ENCODE measurements around the gene SRPK1. TPM values are rescaled to one million over a fixed set of nuclear protein-coding genes. Genes with fewer than 3 reads are reported as not detected.

Gene SRPK1
- total RNA-seq, 1 experiment from 2014 or later: 89.4 TPM

DNA sequence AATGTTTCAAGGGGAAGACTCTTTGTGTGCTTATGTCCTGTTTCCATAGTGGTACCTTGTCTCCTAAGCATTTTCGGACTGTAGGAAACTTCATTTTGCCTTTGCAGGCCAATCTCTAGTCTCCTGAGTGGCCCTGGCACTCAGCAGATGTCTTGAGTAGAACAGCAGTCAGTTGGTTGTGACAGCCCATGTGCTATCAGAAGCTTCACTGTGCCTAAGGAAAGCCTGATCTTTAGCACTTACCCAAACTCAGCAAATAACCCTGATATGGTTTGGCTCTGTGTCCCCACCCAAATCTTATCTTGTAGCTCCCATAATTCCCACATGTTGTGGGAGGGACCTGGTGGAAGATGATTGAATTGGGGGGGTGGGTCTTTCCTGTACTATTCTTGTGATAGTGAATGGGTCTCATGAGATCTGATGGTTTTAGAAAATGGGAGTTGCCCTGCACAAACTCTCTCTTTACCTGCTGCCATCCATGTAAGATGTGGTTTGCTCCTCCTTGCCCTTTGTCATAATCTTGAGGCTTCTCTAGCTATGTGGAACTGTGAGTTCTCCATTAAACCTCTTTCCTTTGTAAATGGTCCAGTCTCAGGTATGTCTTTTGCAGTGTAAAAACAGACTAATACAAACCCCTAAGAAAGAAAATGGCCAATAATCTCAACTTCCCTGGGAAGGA lies 15.9 kb upstream of the SRPK1 start:
- no peaks in the 10 kb centered on the region for H3K79me2 ChIP-seq (ENCODE audit: insufficient read depth, low read length)
- DNase-seq (ENCODE audit: low read depth, low spot score): no peak
- no peaks in the 10 kb centered on the region for H3K9me2 ChIP-seq (ENCODE audit: insufficient read depth)
- ATAC-seq: no peak
- intact Hi-C loops (cut with micrococcal nuclease): no loop called here
- H4K20me1 ChIP-seq (ENCODE audit: insufficient read depth): no peaks in the 10 kb centered on the region
- H3K36me3 ChIP-seq (ENCODE audit: control insufficient read depth in 1 of 2, insufficient read depth in 2 of 2, low read length in 2 of 2): no peaks in the 10 kb centered on the region
- H3K4me2 ChIP-seq (ENCODE audit: low read length): no peak overlapping the region
- H2AFZ ChIP-seq (ENCODE audit: low read depth, low read length, poor library complexity, severe bottlenecking): no peak overlapping the region
- no peak for TF ChIP-seq JUND (IDR thresholded peaks at IDR 0.05)
- no peak for TF ChIP-seq SP1 (IDR thresholded peaks at IDR 0.05; ENCODE audit: low read depth)
- TF ChIP-seq, protein P1, sequence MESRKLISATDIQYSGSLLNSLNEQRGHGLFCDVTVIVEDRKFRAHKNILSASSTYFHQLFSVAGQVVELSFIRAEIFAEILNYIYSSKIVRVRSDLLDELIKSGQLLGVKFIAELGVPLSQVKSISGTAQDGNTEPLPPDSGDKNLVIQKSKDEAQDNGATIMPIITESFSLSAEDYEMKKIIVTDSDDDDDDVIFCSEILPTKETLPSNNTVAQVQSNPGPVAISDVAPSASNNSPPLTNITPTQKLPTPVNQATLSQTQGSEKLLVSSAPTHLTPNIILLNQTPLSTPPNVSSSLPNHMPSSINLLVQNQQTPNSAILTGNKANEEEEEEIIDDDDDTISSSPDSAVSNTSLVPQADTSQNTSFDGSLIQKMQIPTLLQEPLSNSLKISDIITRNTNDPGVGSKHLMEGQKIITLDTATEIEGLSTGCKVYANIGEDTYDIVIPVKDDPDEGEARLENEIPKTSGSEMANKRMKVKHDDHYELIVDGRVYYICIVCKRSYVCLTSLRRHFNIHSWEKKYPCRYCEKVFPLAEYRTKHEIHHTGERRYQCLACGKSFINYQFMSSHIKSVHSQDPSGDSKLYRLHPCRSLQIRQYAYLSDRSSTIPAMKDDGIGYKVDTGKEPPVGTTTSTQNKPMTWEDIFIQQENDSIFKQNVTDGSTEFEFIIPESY (IDR thresholded peaks at IDR 0.05; ENCODE audit: extremely low read depth, insufficient replicate concordance, low read length): no peak
- H3K4me3 ChIP-seq (replicated peaks in 1 of 2; ENCODE audit: low read depth in 1 of 2, low read length in 2 of 2): no peak overlapping the region
- ChIA-PET POLR2A (no interaction called here), RAD21 (ENCODE audit: low non-redundant PET in 1 of 2, low total read pairs in 2 of 2, uncharacterized antibody in 2 of 2, unreplicated experiment in 2 of 2) (no interaction called here), CTCF (no interaction called here)
- no peak overlapping the region for H3K27ac ChIP-seq (ENCODE audit: low read depth, low read length)
- H3K27me3 ChIP-seq (ENCODE audit: insufficient read depth, low read length): no peaks in the 10 kb centered on the region
- H3K9me3 ChIP-seq (ENCODE audit: control insufficient read depth in 1 of 2, insufficient read depth in 1 of 2, low read depth in 1 of 2, low read length in 2 of 2): no peaks in the 10 kb centered on the region; a peak in 1 of 4 replicates
- no peak overlapping the region for H3K9ac ChIP-seq (ENCODE audit: low read length)
- H3K4me1 ChIP-seq (ENCODE audit: control insufficient read depth in 1 of 2, insufficient read depth in 2 of 2, low read length in 2 of 2): no peaks in the 10 kb centered on the region
- no TSS peak for BruUV-seq (replicated peaks)

DNA sequence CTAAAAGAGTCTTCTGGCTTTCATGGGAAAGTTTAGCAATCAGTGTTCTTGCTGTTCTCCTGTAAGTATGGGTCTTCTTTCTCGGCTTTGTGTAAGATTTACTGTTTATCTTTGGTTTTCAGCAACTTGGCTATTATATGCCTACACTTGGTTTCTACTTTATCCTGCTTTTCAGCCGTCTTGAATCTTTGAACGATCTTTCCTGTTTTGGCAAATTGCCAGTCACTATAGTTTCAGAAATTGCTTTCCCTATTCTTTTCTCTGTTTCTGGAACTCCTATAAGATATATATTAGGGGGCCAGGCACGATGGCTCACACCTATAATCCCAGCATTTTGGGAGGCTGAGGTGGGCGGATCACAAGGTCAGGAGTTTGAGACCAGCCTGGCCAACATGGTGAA lies 14.6 kb upstream of the SRPK1 start:
- no TSS peak for BruUV-seq (replicated peaks)
- DNase-seq (ENCODE audit: low read depth, low spot score): no peak
- H3K27me3 ChIP-seq (ENCODE audit: insufficient read depth, low read length): no peaks in the 10 kb centered on the region
- no peak overlapping the region for H2AFZ ChIP-seq (ENCODE audit: low read depth, low read length, poor library complexity, severe bottlenecking)
- intact Hi-C loops (cut with micrococcal nuclease): no loop called here
- no peak overlapping the region for H3K27ac ChIP-seq (ENCODE audit: low read depth, low read length)
- H3K9me2 ChIP-seq (ENCODE audit: insufficient read depth): no peaks in the 10 kb centered on the region
- ChIA-PET CTCF (no interaction called here), POLR2A (no interaction called here), RAD21 (ENCODE audit: low non-redundant PET in 1 of 2, low total read pairs in 2 of 2, uncharacterized antibody in 2 of 2, unreplicated experiment in 2 of 2) (no interaction called here)
- H3K4me2 ChIP-seq (ENCODE audit: low read length): no peak overlapping the region
- no peaks in the 10 kb centered on the region for H3K4me1 ChIP-seq (ENCODE audit: control insufficient read depth in 1 of 2, insufficient read depth in 2 of 2, low read length in 2 of 2)
- no peaks in the 10 kb centered on the region; a peak in 1 of 4 replicates for H3K9me3 ChIP-seq (ENCODE audit: control insufficient read depth in 1 of 2, insufficient read depth in 1 of 2, low read depth in 1 of 2, low read length in 2 of 2)
- TF ChIP-seq, protein P1 (IDR thresholded peaks at IDR 0.05; ENCODE audit: extremely low read depth, insufficient replicate concordance, low read length): no peak
- TF ChIP-seq TCF7L2 (IDR thresholded peaks at IDR 0.05; ENCODE audit: borderline replicate concordance, extremely low read depth, insufficient read depth, insufficient read length) (no peak), YY1 (IDR thresholded peaks at IDR 0.05; ENCODE audit: extremely low read depth, insufficient replicate concordance, low read depth, low read length) (no peak), ZNF274 (IDR thresholded peaks at IDR 0.05; ENCODE audit: low read depth, low read length) (no peak), SRF (IDR thresholded peaks at IDR 0.05; ENCODE audit: low read depth) (no peak), ELF1 (IDR thresholded peaks at IDR 0.05; ENCODE audit: borderline replicate concordance, low read depth) (no peak), JUND (IDR thresholded peaks at IDR 0.05) (no peak), SIN3A (IDR thresholded peaks at IDR 0.05; ENCODE audit: low read depth) (no peak)
- TF ChIP-seq, protein P2, sequence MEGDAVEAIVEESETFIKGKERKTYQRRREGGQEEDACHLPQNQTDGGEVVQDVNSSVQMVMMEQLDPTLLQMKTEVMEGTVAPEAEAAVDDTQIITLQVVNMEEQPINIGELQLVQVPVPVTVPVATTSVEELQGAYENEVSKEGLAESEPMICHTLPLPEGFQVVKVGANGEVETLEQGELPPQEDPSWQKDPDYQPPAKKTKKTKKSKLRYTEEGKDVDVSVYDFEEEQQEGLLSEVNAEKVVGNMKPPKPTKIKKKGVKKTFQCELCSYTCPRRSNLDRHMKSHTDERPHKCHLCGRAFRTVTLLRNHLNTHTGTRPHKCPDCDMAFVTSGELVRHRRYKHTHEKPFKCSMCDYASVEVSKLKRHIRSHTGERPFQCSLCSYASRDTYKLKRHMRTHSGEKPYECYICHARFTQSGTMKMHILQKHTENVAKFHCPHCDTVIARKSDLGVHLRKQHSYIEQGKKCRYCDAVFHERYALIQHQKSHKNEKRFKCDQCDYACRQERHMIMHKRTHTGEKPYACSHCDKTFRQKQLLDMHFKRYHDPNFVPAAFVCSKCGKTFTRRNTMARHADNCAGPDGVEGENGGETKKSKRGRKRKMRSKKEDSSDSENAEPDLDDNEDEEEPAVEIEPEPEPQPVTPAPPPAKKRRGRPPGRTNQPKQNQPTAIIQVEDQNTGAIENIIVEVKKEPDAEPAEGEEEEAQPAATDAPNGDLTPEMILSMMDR (IDR thresholded peaks at IDR 0.05 in 2 of 3, conservative IDR thresholded peaks at IDR 0.05 in 1 of 3; ENCODE audit: borderline replicate concordance in 1 of 3, insufficient read depth in 1 of 3, low read depth in 2 of 3, low read length in 2 of 3): no peak
- TF ChIP-seq, protein P3, sequence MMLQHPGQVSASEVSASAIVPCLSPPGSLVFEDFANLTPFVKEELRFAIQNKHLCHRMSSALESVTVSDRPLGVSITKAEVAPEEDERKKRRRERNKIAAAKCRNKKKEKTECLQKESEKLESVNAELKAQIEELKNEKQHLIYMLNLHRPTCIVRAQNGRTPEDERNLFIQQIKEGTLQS (IDR thresholded peaks at IDR 0.05): no peak
- TF ChIP-seq, protein P4, sequence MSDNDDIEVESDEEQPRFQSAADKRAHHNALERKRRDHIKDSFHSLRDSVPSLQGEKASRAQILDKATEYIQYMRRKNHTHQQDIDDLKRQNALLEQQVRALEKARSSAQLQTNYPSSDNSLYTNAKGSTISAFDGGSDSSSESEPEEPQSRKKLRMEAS (IDR thresholded peaks at IDR 0.05): no peak
- H3K9ac ChIP-seq (ENCODE audit: low read length): no peak overlapping the region
- ATAC-seq: no peak
- no peaks in the 10 kb centered on the region for H3K79me2 ChIP-seq (ENCODE audit: insufficient read depth, low read length)
- H4K20me1 ChIP-seq (ENCODE audit: insufficient read depth): no peaks in the 10 kb centered on the region
- no peak overlapping the region for H3K4me3 ChIP-seq (replicated peaks in 1 of 2; ENCODE audit: low read depth in 1 of 2, low read length in 2 of 2)
- no peaks in the 10 kb centered on the region for H3K36me3 ChIP-seq (ENCODE audit: control insufficient read depth in 1 of 2, insufficient read depth in 2 of 2, low read length in 2 of 2)

Measured in HCT116 (cell line).